Nephron progenitor cell (in vitro differentiated cells): ENCODE measurements around the gene SLIT1.

Experiments used
- DNase-seq: peaks from one replicate; pipeline ENCODE4 v3.0.0; 2021
- H3K27ac Mint-ChIP-seq: 2 replicates; pipeline ENCODE4 v1.8.0; 2021; ENCODE audit warnings: mild to moderate bottlenecking, moderate library complexity, mixed read lengths
- H3K27me3 Mint-ChIP-seq: 2 replicates; pipeline ENCODE4 v1.8.0; 2021; ENCODE audit warnings: mild to moderate bottlenecking, low read depth, mixed read lengths; ENCODE audit not compliant: poor library complexity
- H3K36me3 Mint-ChIP-seq: 2 replicates; pipeline ENCODE4 v1.8.0; 2021; ENCODE audit warnings: low read depth, mixed read lengths
- H3K4me1 Mint-ChIP-seq: 2 replicates; pipeline ENCODE4 v1.8.0; 2021; ENCODE audit warnings: mixed read lengths
- H3K4me3 Mint-ChIP-seq: 2 replicates; pipeline ENCODE4 v1.8.0; 2021; ENCODE audit warnings: mild to moderate bottlenecking, moderate library complexity, mixed read lengths
- H3K9me3 Mint-ChIP-seq: 2 replicates; pipeline ENCODE4 v1.8.0; 2021; ENCODE audit warnings: mild to moderate bottlenecking, moderate library complexity, mixed read lengths
- TF ChIP-seq, protein P1 (sequence below): fragments of 200-600 bp; sonication (generic); IDR thresholded peaks from 2 replicates; pipeline ENCODE4 v1.5.0; 2021; ENCODE audit warnings: antibody characterized with exemption

The SLIT1 gene

DNA sequence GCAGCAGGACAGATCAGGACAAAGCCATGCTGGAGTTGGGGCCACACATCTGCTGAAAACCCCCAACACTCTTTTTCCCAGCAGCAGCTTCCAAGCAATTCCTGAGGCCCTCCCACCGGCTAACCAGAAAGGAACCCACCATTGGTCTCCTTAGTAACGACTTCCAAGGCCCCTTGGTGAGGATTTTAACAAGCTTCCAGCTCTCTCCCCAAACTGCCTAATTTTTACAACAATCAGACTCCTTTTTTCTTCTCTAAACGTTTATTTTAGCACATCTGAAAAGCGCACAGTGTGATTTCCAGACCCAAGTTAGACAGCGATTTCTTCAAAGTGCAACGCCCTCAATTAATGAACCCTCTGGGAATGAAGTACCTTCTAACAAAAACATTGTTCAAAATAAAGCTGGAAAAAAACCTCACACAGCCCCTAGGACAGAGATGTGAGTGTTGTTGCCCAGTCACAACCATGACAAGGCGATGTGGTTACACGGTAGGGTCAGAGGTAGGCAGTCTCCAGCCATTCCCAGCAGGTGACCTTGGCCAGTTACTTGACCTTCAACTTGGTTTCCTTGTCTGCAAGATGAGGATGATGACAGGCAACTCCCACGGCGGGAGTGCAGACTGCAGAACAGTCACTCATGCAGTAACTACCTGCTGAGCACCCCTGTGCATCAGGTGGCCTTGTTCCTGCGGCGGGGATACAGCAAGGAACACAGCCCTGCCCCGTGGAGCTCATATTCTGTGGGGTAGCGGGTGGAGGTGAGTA lies 82.3 kb downstream of the SLIT1 start:
- H3K9me3 Mint-ChIP-seq: no peaks in the 10 kb centered on the region
- H3K27ac Mint-ChIP-seq: no peak overlapping the region
- peaks cover 16% of the 10 kb centered on the region for H3K27me3 Mint-ChIP-seq
- H3K4me3 Mint-ChIP-seq: peak overlapping the region; percentile 5
- TF ChIP-seq, protein P1, sequence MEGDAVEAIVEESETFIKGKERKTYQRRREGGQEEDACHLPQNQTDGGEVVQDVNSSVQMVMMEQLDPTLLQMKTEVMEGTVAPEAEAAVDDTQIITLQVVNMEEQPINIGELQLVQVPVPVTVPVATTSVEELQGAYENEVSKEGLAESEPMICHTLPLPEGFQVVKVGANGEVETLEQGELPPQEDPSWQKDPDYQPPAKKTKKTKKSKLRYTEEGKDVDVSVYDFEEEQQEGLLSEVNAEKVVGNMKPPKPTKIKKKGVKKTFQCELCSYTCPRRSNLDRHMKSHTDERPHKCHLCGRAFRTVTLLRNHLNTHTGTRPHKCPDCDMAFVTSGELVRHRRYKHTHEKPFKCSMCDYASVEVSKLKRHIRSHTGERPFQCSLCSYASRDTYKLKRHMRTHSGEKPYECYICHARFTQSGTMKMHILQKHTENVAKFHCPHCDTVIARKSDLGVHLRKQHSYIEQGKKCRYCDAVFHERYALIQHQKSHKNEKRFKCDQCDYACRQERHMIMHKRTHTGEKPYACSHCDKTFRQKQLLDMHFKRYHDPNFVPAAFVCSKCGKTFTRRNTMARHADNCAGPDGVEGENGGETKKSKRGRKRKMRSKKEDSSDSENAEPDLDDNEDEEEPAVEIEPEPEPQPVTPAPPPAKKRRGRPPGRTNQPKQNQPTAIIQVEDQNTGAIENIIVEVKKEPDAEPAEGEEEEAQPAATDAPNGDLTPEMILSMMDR: no peak
- peaks cover 89% of the 10 kb centered on the region for H3K4me1 Mint-ChIP-seq
- H3K36me3 Mint-ChIP-seq: no peaks in the 10 kb centered on the region
- no peak for DNase-seq

DNA sequence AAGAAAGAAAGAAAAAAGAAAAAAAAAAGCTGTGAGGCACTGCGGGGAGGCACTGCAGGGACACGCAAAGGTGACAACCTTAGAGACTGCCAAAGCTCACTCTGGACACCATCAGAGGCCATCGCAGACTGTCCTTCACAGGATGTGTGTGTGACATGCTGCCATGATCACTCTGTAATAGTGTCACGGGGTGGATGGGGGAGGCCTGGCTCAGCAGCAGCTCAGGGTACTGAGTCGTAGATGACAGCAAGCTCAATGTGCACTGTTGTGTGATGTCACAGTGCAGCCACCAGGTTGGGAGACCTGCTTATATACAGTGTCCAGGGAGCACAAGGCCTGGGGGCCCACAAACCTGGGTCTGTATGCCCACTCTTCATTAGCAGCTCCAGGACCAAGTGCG lies 83.3 kb downstream of the SLIT1 start:
- Mint-ChIP-seq H3K27me3 (peaks cover 16% of the 10 kb centered on the region), H3K4me1 (peaks cover 94% of the 10 kb centered on the region), H3K36me3 (no peaks in the 10 kb centered on the region), H3K4me3 (no peak overlapping the region), H3K27ac (no peak overlapping the region), H3K9me3 (no peaks in the 10 kb centered on the region)
- DNase-seq: no peak
- TF ChIP-seq, protein P1: no peak

DNA sequence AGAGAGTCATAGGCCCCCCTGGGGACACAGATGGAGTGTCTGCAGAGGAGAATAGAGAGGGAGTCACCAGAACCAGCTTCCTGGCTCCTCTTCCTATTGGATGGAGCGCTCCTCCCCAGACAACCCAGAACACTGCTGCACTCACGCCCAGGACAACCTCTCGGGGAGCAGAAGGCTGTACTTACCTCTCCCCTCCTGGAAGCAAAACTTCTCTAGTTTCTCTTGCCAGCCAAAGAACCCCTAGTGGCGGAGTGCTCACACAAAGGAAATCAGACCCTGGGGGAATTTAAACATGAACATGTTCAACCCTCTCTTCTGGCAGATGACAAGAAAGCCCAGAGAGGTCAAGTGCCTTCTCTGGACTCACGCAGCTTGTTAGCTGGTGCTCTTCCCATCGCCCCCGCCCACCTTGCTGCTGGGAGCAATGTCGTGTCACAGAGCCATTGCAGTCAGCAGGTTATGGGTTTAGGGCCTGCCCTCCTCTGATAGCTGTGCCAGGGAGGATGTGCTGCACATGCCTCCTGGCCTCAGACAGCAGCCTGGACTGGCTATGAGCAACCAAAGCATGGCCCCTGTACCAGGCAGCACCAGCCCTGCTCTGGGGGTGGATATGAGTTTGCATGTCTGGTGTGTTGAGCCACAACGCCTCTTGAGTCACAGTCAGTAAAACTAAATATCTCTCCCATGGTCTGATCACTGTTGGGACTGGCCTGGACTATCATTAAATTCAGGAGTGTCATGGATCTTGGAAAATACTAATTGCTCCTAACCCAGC lies 84.4 kb downstream of the SLIT1 start:
- peaks cover 18% of the 10 kb centered on the region for H3K27me3 Mint-ChIP-seq

DNA sequence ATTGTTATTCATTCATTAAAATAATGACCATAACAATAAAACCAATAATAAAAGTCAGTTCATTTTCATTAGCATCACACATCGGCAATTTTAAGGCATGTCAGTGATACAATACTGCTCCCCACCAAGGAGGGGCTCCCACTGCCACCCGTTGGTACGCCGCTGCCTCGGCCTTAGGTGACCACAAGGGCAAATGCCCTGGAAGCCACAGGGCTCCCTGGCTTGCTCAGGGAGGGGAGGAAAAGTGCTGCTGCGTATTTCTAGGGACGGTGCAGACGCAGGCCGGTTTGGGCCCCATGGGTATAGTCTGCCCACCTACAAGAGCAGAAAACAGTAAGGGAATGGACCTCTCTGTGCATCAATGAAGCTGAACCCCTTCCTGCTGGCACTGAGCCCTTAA lies 85.1 kb downstream of the SLIT1 start:
- H3K27ac Mint-ChIP-seq: no peak overlapping the region

More for the DNA sequence above, 84.4 kb downstream of the SLIT1 start:
- no peak overlapping the region for H3K27ac Mint-ChIP-seq
- peaks cover 95% of the 10 kb centered on the region for H3K4me1 Mint-ChIP-seq
- TF ChIP-seq, protein P1: no peak
- DNase-seq: no peak
- no peaks in the 10 kb centered on the region for H3K9me3 Mint-ChIP-seq
- H3K4me3 Mint-ChIP-seq: no peak overlapping the region
- no peaks in the 10 kb centered on the region for H3K36me3 Mint-ChIP-seq

DNA sequence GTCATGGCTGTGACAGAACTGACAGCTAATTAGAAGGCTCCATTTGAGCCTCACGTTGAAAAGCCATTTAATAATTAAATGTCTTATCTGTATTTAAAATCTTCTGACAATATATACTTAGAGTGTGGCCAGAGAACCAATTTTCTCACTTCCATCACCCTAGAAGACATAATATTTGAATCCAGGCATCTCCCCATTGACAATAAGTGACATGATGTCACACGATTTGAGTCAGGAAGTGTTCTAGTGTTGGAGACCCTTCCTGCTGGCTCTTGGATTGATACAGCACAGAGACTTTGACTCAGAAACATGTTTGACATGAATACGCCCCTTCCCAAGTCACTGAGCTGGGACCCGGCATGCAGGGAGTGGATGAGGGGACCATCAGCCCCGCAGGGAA lies 85.9 kb downstream of the SLIT1 start:
- no peaks in the 10 kb centered on the region for H3K36me3 Mint-ChIP-seq
- no peak overlapping the region for H3K4me3 Mint-ChIP-seq
- H3K4me1 Mint-ChIP-seq: peaks cover 97% of the 10 kb centered on the region
- no peak overlapping the region for H3K27ac Mint-ChIP-seq
- peaks cover 19% of the 10 kb centered on the region for H3K27me3 Mint-ChIP-seq
- no peak for DNase-seq
- no peaks in the 10 kb centered on the region for H3K9me3 Mint-ChIP-seq
- TF ChIP-seq, protein P1: no peak

More for the DNA sequence above, 85.1 kb downstream of the SLIT1 start:
- no peaks in the 10 kb centered on the region for H3K9me3 Mint-ChIP-seq
- no peak overlapping the region for H3K4me3 Mint-ChIP-seq
- peaks cover 97% of the 10 kb centered on the region for H3K4me1 Mint-ChIP-seq
- TF ChIP-seq, protein P1: no peak
- H3K27me3 Mint-ChIP-seq: peaks cover 19% of the 10 kb centered on the region
- DNase-seq: no peak
- H3K36me3 Mint-ChIP-seq: no peaks in the 10 kb centered on the region
